Thoracic aorta (tissue), 2 donors: ENCODE results near the gene C1QL1. TPM values are rescaled to one million over a fixed set of nuclear protein-coding genes. Genes with fewer than 3 reads are reported as not detected.
A peak's percentile ranks its signal among the peaks of the same experiment; 100 is the strongest.

Experiments used
- ATAC-seq: fragments of 150-250 bp; one replicate; pipeline ENCODE4 v1.8.0; 2017; ENCODE audit warnings: low read depth; ENCODE audit not compliant: insufficient number of reproducible peaks, low FRiP score
- DNase-seq: peaks from one replicate; pipeline ENCODE4 v3.0.0-alpha.2; 2020; ENCODE audit warnings: low spot score
- H3K27ac ChIP-seq, 2 donors: fragments of 200-600 bp; sonication (generic); 1 replicate in 1 of 2; 2 replicates in 1 of 2; pipeline ENCODE4 v1.5.1; 2016; ENCODE audit warnings: mild to moderate bottlenecking in 2 of 2, moderate library complexity in 2 of 2
- H3K27me3 ChIP-seq: fragments of 200-600 bp; sonication (generic); replicated peaks from 2 replicates; pipeline ENCODE4 v1.6.0; 2016; ENCODE audit warnings: mild to moderate bottlenecking; ENCODE audit not compliant: insufficient read depth
- H3K36me3 ChIP-seq: fragments of 200-600 bp; sonication (generic); one replicate; pipeline ENCODE4 v1.5.1; 2016
- H3K4me1 ChIP-seq, 2 donors: fragments of 200-600 bp; sonication (generic); 1 replicate in 1 of 2; 2 replicates in 1 of 2; pipeline versions ENCODE4 v1.5.1 to v1.6.0; 2016; ENCODE audit warnings: low read depth in 2 of 2, mild to moderate bottlenecking in 1 of 2; ENCODE audit not compliant: control insufficient read depth in 1 of 2
- H3K4me3 ChIP-seq: fragments of 200-600 bp; sonication (generic); 2 replicates; pipeline ENCODE4 v1.5.1; 2016; ENCODE audit warnings: mild to moderate bottlenecking
- H3K9me3 ChIP-seq: fragments of 200-600 bp; sonication (generic); 2 replicates; pipeline ENCODE4 v1.5.1; 2016
- total RNA-seq, 2 donors: library from RNA; depleted of rRNA; stranded (reverse); fragments of >200 nt; gene quantifications; one replicate each; pipeline versions ENCODE4 v1.1.0 to v1.2.3, GENCODE V29; 2016
- TF ChIP-seq, protein P1 (sequence below): fragments of 200-600 bp; sonication (generic); IDR thresholded peaks from one replicate; pipeline ENCODE4 v1.5.1; 2019; ENCODE audit warnings: antibody characterized with exemption

C1QL1 gene
- total RNA-seq, 2 donors from 2014 or later, result 0.68 TPM; not detected in 1

DNA sequence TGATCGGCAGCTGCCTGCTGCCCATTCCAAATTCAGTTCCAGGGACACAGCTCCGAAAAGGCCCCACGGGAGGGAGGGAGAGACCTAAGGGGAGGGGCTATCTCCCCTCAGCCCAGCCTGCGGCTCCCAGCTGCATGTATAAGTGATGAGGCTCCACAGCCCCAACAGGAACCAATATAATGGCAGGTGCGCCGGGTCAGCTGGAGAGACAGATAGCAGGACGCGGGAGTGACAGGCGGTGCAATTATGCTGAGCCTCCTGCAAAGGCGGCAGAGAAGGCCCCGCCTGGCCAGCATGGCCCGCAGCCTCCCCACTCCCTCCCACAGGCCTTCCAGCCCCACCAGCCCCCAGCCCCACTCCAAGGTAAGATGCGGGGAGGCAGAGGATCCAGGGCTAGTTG lies 8.1 kb upstream of the C1QL1 start:
- no peak overlapping the region for H3K27ac ChIP-seq
- ATAC-seq, result no peak
- no peaks in the 10 kb centered on the region for H3K27me3 ChIP-seq
- H3K9me3 ChIP-seq, result no peaks in the 10 kb centered on the region
- TF ChIP-seq, protein P1, sequence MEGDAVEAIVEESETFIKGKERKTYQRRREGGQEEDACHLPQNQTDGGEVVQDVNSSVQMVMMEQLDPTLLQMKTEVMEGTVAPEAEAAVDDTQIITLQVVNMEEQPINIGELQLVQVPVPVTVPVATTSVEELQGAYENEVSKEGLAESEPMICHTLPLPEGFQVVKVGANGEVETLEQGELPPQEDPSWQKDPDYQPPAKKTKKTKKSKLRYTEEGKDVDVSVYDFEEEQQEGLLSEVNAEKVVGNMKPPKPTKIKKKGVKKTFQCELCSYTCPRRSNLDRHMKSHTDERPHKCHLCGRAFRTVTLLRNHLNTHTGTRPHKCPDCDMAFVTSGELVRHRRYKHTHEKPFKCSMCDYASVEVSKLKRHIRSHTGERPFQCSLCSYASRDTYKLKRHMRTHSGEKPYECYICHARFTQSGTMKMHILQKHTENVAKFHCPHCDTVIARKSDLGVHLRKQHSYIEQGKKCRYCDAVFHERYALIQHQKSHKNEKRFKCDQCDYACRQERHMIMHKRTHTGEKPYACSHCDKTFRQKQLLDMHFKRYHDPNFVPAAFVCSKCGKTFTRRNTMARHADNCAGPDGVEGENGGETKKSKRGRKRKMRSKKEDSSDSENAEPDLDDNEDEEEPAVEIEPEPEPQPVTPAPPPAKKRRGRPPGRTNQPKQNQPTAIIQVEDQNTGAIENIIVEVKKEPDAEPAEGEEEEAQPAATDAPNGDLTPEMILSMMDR, result no peak
- no peak for DNase-seq
- H3K4me3 ChIP-seq, result no peak overlapping the region
- no peaks in the 10 kb centered on the region for H3K36me3 ChIP-seq
- peaks cover 0 to 13% of the 10 kb centered on the region in 2 donors for H3K4me1 ChIP-seq

DNA sequence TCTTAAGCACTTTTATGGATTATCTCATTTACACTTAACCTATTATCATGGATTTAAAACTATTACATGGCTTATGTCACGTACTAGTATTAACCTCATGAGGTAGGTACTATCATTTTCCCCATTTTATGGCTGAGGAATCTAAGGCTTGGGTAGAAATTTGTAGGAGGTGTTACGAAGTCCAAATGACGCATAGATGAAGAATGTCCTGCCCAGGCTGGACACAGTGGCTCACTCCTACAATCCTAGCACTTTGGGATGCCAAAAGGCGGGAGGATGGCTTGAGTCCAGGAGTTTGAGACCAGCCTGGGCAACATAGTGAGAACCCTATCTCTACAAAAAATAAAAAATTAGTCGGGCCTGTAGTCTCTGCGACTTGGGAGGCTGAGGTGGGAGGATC lies 4.8 kb upstream of the C1QL1 start:
- Histone ChIP-seq H3K4me3 (no peak overlapping the region), H3K36me3 (no peaks in the 10 kb centered on the region), H3K27me3 (no peaks in the 10 kb centered on the region), H3K4me1 (peaks cover 10 to 28% of the 10 kb centered on the region in 2 donors), H3K27ac (peak overlapping the region in 1 of 2 donors; percentile 29), H3K9me3 (no peaks in the 10 kb centered on the region)
- DNase-seq (no peak), ATAC-seq (no peak)
- TF ChIP-seq, protein P1, result no peak

DNA sequence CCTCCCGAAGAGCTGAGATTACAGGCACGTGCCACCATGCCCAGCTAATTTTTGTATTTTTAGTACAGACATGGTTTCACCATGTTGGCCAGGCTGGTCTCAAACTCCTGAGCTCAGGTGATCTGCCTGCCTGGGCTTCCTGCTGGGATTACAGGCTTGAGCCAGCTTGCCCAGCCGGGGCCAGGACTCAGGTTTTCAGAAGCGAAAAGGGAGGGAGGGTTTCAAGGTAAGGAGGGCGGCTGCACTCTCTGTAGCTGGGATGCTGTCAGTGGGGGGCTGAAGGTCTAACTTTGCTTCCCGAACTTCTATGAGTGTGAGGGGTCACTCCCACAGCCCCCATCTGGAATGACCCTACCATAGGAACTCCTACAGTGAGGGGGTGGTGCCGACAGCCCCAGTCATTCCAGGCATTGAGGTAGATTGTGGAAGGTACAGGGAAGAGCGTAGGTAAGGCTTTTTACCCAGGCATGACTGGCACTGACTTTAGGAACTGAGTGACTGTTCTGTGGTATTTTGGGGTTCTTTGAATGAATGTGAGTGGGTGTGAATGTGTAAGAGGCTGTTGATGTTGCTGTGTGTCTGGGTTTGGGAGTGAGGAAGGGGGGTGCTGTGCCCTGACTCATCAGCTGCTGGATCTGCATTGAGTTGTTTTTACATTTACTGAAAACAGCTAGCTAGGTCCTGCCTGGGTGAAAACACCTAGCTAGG lies 3.8 kb upstream of the C1QL1 start:
- no peaks in the 10 kb centered on the region for H3K36me3 ChIP-seq
- peaks cover 7% of the 10 kb centered on the region for H3K27me3 ChIP-seq
- peaks cover 14 to 32% of the 10 kb centered on the region in 2 donors for H3K4me1 ChIP-seq
- TF ChIP-seq, protein P1, result no peak
- no peak overlapping the region for H3K4me3 ChIP-seq
- ATAC-seq (no peak), DNase-seq (no peak)
- H3K27ac ChIP-seq, result peak overlapping the region in 1 of 2 donors; percentile 29
- no peaks in the 10 kb centered on the region for H3K9me3 ChIP-seq

DNA sequence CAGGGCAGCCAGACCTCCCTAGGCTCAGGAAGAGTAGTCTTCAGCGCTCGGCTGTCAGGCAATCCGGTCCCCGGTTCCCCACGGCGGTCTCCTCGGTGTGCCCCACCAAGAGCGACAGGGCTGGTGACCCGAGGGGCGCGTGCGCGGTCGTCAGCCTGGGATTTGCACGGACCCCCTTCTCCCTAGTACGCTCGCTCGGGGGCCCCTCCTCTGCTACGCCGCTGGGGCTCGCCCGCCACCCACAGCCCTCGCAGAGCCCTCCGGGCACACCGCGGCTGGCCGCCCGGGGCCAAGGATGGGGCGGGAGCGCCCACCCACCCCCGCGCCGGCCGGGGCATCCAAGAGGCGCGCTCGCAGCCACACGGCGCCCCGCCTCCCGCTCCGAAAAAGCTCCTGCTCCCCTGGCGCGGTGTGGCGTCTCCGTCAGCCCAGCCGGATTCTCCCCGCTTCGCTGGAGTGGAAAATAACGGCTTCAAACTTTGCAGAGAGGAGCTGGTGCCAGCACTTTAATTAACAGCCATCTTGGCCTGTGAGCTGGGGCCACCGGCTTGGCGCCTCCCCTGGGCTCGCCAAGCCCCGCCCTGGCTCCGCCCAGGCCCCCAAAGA lies 2.1 kb upstream of the C1QL1 start:
- H3K36me3 ChIP-seq, result no peaks in the 10 kb centered on the region
- ATAC-seq (no peak), DNase-seq (no peak)
- H3K27me3 ChIP-seq, result peaks cover 18% of the 10 kb centered on the region
- peaks cover 14 to 34% of the 10 kb centered on the region in 2 donors for H3K4me1 ChIP-seq
- H3K27ac ChIP-seq, result peak overlapping the region in 1 of 2 donors; percentile 43
- TF ChIP-seq, protein P1, result no peak
- no peaks in the 10 kb centered on the region for H3K9me3 ChIP-seq
- H3K4me3 ChIP-seq, result peak overlapping the region; percentile 77

DNA sequence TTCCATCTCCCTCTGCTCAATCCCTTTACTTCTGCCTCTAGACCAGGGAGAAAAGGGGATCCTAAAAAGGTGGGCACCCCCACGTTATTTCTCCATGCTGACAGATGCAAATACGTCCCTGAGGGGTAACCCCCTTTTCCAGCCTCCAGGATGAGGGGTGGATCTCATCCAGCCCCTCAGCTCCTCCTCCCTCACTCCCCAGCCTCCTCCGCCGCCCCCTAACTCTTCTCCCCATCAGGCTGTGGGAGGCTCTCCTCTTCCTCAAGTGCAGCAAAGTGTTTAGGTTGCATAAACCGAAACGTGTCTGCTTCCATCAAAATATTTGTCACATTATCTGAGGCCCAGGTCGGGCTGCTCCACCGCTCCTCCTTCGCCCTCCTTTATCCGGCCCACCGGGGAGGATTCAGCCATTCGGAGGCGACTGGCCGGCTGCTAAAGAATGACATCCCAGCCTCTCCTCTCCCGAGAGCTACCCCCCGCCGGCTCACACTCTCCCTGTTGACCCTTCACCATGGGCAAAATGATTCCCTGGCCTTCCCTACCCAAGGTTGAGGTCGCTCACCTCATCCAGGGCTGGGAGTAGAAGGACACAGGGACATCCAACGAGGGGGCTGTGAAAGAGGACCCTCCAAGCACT lies 1.2 kb upstream of the C1QL1 start:
- Histone ChIP-seq H3K27me3 (peaks cover 18% of the 10 kb centered on the region), H3K9me3 (no peaks in the 10 kb centered on the region), H3K4me1 (peaks cover 14 to 34% of the 10 kb centered on the region in 2 donors), H3K4me3 (peak overlapping the region; percentile 71), H3K36me3 (no peaks in the 10 kb centered on the region), H3K27ac (no peak overlapping the region)
- TF ChIP-seq, protein P1, result no peak
- no peak for DNase-seq
- ATAC-seq, result no peak
